HFF-Myc (cell line): ENCODE measurements around the gene WIF1.

Experiments
- DNase-seq: peaks from one replicate; pipeline ENCODE4 v3.0.0-alpha.2; 2011; ENCODE audit warnings: low read depth; ENCODE audit errors: extremely low read depth
- H3K4me3 ChIP-seq: replicated peaks from 2 replicates; pipeline ENCODE4 v1.5.1; 2011; ENCODE audit warnings: low read depth, mild to moderate bottlenecking, control low read depth, low read length
- TF ChIP-seq, protein P1 (sequence below): IDR thresholded peaks from 2 replicates; pipeline ENCODE4 v1.5.1; 2012; ENCODE audit warnings: mild to moderate bottlenecking, low read depth, low read length, control low read depth; ENCODE audit errors: missing control alignments

Gene WIF1

DNA sequence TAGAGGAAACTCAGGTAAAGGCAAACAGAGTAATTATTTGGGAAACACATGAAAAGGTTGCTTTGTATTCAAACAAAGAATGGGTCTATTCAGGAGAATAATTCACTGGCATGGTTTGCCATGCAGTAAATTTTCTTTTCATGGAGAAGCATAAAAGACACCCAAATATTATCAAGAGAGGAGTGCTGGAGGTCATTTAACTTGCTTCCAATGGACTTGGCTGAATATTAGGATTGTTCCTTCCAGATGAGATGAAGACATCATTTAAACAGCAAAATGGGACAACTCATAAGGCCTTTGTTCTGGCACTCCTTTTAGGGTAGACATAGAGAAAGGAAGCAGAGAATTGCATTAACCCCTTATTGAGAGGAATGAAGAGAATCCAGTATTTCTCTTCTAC is 38.7 kb downstream of the WIF1 start:
- no peak overlapping the region for H3K4me3 ChIP-seq
- TF ChIP-seq, protein P1, sequence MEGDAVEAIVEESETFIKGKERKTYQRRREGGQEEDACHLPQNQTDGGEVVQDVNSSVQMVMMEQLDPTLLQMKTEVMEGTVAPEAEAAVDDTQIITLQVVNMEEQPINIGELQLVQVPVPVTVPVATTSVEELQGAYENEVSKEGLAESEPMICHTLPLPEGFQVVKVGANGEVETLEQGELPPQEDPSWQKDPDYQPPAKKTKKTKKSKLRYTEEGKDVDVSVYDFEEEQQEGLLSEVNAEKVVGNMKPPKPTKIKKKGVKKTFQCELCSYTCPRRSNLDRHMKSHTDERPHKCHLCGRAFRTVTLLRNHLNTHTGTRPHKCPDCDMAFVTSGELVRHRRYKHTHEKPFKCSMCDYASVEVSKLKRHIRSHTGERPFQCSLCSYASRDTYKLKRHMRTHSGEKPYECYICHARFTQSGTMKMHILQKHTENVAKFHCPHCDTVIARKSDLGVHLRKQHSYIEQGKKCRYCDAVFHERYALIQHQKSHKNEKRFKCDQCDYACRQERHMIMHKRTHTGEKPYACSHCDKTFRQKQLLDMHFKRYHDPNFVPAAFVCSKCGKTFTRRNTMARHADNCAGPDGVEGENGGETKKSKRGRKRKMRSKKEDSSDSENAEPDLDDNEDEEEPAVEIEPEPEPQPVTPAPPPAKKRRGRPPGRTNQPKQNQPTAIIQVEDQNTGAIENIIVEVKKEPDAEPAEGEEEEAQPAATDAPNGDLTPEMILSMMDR = no peak
- no peak for DNase-seq

DNA sequence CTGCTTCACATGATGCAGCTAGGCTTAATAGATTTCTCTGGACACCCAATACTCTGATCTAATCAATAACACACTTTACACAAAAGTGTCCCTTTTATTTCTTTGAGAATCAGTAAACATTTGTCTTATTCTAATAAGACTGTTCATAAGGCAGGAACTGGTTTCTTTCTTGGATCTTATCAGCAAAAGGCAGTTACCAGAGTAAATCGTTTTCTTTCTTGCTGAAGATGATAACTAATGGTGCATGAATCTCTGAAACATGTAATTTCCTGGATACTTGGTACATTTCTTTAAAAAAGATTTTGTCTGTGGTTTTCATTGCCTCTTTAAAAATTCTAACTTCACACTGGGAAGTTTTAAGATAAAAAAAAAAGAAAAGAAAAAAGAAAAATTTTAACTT is 39.6 kb downstream of the WIF1 start:
- no peak overlapping the region for H3K4me3 ChIP-seq
- TF ChIP-seq, protein P1 = no peak
- DNase-seq = no peak

DNA sequence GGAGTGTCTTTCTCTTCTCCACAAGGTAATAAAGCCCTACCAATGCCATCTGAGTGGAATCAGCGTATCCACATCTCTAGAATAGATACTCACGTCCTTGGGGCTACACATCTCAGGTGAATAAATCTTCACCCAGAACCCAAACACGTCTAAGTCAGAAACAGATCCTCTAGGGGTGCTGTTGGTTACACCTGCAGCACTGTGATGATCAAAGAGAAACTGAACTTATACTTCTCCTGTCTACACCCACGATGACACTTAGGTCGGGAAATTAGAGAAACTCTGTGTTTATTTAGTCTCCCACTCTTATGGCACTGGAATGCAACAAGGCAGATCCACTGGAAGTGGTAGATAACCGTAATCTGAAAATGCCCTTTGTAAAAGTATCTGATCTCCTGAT is 46.2 kb downstream of the WIF1 start:
- H3K4me3 ChIP-seq = no peak overlapping the region
- no peak for DNase-seq
- TF ChIP-seq, protein P1 = no peak

DNA sequence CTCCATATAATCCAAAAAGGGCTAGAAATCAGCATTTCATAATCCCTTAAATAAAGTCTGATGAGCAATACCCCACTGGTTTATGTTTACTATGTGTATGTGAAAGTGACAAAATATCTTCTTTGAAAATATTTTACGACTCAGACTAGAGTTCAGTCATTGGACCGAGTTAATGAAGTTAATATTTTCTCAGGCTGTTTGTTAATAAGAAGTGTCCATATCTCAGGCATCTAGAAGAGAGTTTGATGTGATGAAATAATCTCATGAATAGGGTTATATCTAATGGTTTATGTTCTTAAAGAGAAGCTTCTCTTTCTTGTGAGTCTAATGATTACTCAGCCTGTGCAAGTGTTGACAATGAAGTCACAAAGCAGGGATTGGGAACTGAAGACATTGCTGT is 51.8 kb downstream of the WIF1 start:
- no peak overlapping the region for H3K4me3 ChIP-seq
- no peak for DNase-seq
- TF ChIP-seq, protein P1 = no peak

GRCh38 chr12:65067383-65067782 is 53.7 kb downstream of the WIF1 start:
- DNase-seq = no peak
- no peak overlapping the region for H3K4me3 ChIP-seq
- TF ChIP-seq, protein P1 = no peak

DNA sequence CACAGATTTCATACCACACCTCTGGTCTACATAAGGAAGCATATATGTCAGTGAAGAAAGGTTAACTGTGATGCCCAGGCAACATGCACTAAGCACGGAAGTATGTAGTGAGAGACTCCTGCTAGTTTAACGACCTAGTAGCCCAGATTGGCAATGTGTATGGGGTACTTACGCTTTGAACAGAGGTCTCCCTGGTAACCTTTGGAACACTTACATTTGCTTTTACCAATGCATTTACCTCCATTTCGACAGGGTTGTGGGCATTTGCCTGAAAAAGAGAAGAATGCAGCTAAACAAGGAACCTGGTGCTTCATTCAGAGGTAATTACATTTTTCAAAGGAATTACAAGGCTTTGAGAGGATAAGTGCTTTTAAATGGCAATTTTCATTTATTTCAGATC is 65.2 kb downstream of the WIF1 start:
- TF ChIP-seq, protein P1 = no peak
- no peak overlapping the region for H3K4me3 ChIP-seq
- no peak for DNase-seq

DNA sequence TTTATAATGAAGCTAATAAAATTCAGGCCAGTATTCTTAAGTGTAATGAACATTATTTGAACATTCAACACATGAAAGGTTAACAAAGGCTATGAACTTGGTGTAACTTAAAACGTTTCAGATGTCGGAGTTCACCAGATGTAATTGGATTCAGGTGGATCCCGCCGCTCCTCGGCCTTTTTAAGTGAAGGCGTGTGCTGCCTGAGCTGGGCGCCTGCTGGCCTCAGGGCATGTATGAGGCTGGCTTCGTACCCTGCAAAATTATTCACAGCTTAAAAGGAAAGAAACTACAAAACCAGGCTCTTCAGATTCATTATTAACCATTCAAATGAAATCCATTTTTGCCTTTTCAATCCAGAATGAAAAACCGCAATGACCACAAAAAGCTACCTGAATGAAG is 69.9 kb downstream of the WIF1 start:
- peak; percentile 26 for DNase-seq
- H3K4me3 ChIP-seq = no peak overlapping the region
- TF ChIP-seq, protein P1 = no peak
